Measurements from ENCODE around the gene ORAI3.

ORAI3 gene

DNA sequence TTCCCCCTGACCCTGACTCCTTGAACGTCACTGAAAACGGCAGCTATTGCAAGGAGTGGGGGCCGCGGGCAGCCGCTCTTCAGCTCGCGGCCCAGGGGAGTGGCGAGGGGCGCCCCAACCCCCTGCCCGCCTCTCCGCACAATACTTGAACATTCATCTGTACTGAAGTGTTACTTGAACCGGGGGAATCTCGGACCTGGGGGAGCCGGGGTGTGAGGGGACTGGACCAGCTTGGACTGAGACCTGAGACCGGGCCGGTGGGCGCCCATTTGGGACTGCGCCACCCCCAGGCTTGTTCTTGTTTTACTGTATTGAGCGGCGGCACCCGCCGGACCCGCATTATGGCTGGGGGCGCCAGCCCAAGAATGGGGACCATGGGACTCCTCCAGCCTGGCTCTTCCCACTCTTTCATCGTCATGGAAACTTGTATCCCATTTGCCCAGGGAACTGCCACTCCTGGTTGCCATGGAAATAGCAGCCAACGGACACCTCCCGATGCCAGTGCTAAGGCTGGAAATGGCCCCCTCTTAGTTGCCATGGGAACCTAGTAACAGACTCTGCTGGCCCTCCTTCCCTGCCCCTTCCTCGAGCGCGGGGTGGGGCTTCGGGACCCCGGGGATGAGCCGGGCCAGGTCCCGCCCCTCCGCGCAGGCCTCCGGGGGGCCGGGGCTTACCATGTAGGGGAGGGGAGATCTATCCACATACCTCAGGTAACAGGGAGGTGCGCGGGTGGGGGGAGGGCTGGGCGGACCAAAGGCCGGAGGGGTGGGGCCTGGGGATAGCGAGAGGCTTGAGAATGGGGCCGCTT lies 805 bp upstream of the ORAI3 start:
- peak; percentile 96 for DNase-seq

DNA sequence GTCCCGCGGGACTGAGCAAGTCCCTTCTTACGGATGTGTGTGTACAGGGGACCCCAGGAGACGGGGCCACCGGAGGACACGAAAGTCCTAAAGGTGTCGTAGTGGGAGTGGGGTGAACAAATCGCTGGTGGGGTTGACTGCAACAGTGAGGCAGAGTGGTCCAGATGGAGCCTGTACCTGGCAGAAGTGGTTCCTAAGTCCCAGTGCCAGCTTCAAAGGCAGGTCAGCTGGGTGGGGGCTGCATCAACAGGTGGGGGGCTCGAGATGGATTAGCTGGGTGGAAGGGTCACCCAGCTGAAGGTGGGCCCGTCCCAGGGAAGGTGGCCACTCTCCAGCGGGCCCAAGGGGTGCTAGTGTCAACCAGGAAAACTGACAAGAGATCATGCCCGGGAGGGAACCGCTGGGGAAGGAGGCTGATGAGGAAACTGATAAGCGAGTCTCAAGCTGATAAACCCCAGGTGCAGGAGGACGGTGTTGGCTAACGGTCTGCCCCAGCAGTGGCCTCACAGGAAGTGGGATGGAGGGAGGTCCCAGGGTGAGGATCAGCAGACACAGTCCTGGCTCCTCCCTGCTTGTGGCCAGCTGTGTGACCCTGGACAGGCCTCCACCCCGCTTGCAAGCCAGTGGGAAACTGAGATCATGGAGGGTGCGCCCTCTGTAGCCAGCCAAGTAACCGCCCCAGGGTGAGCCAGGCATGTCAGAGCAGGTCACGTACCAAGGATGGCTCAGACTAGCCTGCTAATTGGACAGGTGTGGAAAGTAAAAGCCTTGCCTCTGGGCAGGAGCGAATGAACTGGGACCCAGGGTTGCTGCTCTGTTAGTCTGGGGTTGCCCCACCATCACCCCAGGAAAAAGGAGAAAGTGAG lies 1.0 kb downstream of the ORAI3 start:
- peak; percentile 62 for DNase-seq

DNA sequence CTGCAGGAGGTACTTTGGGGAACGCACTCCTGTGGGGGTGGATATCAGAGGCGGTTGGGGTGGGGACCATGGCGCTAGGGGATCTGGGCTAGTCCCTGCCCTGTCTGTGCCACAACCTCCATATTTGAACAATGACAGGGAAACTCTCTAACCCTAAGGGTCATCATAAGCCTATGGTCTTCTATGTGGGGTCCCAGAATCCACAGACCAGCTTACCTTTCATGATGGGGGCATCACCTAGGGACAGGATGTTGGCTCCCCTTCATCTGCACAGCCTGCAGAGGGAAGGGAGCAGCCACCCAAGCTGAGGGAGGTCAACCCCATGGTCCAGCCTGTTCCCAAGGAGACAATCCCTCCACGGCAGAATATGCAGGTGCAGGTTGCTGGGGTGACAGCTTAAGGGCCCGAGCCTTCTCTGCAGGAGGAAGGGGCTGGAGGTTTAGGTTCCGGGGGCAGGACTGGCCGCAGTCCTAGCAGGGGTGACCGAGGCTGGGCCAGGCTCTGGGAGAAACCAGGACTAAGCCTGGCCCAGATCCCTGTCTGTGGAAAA lies 1.7 kb downstream of the ORAI3 start:
- no peak for DNase-seq

DNA sequence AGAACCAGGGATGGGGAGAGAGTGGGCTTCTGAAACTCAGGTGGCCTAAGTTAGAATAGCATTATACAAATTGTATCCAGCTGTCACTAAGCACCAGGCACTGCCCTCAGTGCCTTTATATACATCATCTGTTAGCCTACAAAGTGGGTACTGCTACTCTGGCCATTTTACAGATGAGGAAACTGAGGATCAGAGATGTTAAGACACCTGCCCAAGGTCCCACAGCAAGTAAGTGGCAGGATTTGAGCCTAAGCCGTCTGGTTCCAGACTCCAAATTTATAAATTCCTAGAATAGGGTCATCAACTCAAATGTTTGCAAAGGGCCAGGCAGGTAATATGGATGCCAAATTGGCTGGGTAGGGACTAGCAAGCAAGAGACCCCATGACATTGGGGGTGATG lies 2.3 kb downstream of the ORAI3 start:
- no peak for DNase-seq

DNA sequence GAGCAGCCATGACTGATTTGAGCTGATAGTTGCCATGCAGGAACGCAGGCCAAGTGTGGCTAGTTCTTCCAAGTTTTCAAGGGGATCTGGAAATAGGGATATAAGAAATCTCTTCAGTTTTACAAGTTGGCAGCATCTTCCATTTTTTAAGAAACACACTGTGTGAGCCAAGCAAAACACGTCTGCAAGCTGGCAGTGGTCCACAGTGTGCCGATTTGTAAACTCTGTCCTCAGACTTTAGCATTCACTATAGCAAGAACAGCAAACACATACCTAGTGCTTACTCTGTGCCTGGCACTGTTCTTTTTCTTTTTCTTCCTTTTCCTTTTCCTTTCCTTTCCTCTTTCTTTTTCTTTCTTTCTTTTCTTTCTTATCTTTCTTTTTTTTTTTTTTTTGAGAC lies 2.9 kb downstream of the ORAI3 start:
- no peak for DNase-seq

DNA sequence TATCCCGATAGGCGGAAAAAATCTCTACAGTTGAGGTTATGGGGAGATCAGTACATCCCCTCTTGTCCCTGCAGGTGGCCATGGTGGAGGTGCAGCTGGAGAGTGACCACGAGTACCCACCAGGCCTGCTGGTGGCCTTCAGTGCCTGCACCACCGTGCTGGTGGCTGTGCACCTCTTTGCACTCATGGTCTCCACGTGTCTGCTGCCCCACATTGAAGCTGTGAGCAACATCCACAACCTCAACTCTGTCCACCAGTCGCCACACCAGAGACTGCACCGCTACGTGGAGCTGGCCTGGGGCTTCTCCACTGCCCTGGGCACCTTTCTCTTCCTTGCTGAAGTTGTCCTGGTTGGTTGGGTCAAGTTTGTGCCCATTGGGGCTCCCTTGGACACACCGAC lies 4.2 kb downstream of the ORAI3 start:
- no peak for DNase-seq

DNA sequence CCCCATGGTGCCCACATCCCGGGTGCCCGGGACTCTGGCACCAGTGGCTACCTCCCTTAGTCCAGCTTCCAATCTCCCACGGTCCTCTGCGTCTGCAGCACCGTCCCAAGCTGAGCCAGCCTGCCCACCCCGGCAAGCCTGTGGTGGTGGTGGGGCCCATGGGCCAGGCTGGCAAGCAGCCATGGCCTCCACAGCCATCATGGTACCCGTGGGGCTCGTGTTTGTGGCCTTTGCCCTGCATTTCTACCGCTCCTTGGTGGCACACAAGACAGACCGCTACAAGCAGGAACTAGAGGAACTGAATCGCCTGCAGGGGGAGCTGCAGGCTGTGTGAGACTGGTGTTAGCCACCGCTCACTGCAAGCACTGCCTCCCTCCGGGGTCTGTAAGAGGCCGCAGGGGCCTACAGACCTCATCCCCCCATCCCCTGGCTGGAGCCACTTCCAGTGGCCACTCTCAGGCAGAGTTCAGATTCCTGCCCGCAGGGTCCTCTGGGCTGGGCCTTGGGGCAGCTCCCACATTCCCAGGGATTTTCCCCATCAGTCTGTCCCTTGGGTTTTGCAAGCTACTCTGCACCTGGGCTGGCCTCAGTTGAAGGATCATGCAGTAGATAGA lies 4.8 kb downstream of the ORAI3 start:
- peak; percentile 35 for DNase-seq

DNA sequence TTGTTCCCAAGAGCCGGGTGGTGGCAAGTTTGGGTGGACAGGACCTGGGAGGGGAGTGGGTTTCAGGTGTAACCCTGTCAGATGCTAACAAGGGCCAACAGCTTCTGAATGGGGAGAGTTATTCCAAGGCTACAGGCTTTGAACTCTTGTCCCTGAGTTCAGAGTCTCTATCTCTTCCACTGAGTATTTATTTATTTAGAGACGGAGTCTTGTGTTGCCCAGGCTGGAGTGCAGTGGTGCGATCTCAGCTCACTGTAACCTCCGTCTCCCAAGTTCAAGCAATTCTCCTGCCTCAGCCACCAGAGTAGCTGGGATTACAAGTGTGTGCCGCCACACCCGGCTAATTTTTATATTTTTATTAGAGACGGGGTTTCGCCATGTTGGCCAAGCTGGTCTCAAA lies 6.1 kb downstream of the ORAI3 start:
- DNase-seq: no peak

DNA sequence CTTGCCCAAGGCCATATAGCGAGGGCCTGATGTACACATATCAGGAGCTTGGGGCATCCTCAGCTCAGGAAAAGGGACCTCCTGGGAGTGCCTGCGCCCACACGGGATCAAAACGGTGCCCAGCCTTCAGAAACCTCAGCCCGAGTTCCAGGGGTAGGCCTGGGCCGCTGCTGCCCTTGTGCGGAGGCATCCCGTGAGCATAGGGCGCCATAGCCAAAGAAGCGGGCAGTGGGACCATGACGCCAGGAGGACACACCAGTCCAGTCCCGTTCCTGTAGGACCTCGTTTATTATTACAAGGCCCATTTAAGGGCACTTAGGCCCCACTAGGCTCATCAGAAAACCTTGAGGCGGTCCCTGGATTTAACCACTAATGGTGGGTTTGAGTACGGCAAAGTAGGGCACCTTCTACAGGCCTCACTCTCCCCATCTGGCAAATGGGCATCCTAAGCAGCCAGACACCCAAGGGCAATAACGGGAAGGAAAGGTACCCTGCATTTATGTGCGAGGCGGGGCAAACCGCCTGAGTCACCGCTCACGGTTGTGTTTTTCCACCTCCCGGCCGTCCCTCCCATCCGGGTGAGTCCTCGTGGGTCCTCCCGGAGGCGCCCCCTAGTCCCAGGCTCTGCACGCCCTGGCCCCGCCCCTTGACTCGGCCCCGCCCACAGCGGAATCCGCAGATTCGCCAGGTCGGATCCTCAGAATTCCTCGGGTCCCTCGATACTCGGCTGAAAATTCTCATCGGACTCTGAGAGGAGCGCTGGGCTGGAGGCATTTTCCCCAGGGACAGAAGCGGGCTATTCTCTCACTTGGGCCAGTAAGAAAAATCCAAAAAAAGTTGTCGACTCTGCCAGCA lies 8.0 kb downstream of the ORAI3 start:
- DNase-seq: peak; percentile 86

DNA sequence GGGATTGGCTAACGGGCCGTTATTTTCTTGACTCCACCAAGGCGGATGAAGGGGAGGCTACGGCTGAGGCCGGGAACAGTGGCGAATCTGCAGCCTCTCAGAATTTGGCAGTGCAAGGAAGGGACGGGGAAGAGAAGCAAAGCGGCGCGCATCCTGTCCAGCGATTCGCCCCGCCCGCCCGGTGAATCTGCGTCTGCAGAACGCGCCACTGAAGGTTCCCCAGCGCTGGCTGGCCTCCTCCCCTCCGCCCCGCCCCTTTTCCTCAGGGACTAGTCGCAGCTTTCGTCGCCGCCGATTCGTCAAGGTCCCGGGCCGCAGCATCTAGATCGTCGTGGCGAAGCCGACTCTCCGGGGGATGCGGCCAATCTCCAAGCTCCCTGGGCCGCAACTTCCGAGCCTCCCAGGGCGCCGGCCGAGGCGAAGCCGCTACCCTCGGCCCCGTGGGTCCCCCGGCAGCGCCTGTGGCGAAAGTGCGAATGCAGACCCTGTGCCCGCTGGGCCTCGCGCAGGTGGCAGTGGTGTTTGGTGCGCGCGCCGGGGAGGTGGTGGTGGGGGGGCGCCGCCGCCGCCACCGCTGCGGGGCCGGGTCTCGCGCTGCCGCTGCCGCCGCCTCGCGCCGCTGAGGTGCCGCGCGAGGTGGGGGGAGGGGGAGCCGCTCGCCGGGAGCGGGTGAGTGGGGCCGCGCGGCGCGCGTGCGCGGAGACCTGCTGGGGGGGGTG lies 8.7 kb downstream of the ORAI3 start, which contains the start of gene SETD1A:
TSS of gene SETD1A (plus strand) at position 299 of the 719 bp plus-strand sequence. CDS start 978 bp downstream, outside the sequence.
- peak; percentile 88 for DNase-seq

DNA sequence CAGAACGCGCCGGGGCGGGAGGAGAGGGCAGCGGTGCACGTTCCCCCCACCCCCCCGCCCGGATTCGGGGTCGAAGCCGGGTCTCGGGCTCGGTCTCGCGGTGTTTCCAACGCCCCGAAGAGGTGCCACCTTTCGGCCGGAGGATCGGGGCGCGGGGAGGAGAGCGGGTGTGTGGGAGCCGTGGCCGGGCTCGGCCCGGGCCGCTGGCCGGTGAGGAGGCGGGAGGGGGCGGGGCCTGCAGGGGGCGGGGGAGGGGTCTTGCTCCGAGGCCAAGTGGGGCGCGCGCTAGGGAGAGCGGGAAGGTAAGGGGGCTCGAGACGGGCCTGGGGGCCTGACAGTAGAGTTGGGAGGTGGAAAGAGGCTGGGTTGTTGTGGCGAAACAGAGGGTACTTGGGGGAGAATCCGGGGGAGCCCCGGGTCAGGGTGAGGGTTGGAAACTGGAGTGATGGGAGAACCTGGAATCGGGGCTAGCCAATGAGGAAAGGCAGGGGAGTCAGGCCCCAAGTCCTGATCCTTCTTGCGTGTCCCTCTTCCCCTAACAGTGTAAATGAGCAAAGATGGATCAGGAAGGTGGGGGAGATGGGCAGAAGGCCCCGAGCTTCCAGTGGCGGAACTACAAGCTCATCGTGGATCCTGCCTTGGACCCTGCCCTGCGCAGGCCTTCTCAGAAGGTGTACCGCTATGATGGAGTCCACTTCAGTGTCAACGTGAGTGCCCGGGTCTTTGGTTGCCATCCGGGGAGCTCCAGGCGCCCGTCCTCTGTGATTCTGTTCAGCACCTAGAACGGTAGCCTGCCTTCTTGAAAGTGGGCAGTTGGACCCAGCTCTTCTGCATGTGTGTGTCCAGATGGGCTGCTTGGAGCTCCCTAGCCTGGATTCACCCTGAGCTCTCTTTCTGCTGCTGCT lies 9.6 kb downstream of the ORAI3 start:
- peak; percentile 76 for DNase-seq

DNA sequence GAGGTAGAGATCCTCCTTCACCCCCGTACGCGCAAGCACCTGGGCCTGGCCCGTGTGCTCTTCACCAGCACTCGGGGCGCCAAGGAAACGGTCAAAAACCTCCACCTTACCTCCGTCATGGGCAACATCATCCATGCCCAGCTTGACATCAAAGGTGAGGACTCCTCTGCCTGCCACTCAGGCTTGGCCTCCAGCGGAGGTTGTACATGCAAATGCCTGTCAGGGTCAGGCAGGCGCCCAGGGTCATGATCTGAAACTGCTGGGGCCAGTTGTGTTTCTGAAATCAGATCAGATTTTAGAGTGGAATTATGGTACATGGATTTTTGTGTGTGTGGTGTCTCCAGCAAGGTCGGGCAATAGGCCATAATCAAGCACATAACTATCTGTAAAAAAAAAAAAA lies 12.5 kb downstream of the ORAI3 start:
- DNase-seq: no peak

DNA sequence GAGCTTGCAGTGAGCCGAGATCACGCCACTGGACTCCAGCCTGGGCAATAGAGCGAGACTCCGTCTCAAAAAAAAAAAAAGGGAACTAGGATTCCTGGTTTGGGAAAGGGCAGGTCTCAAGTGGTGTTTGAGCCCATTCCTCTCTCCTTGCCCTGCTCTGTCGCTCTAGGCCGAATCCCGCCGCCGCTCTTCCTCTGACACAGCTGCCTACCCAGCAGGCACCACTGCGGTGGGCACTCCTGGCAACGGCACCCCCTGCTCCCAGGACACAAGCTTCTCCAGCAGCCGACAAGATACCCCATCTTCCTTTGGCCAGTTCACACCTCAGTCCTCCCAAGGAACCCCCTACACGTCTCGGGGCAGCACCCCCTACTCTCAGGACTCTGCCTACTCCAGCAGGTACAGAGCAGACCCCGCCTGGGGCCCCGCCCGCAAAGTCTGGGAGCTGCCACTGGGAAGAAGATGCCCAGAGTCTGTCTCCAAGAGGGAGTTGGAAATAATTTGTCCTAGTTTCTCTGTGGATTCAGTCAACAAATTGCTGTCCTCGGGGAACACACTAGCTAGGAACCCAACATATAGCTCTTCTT lies 15.2 kb downstream of the ORAI3 start:
- no peak for DNase-seq

DNA sequence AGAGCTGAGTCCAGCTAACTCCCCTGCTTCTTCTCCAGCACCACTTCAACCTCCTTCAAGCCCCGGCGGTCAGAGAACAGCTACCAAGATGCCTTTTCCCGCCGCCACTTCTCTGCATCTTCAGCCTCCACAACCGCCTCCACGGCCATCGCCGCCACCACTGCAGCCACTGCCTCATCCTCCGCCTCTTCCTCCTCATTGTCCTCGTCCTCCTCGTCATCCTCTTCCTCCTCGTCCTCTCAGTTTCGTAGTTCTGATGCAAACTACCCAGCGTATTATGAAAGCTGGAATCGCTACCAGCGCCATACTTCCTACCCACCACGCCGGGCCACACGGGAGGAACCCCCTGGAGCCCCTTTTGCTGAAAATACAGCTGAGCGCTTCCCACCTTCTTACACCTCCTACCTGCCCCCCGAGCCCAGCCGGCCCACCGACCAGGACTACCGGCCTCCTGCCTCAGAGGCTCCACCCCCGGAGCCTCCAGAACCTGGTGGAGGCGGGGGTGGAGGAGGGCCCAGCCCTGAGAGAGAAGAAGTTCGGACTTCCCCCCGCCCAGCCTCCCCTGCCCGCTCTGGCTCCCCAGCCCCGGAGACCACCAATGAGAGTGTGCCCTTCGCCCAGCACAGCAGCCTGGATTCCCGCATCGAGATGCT lies 15.8 kb downstream of the ORAI3 start:
- DNase-seq: no peak

DNA sequence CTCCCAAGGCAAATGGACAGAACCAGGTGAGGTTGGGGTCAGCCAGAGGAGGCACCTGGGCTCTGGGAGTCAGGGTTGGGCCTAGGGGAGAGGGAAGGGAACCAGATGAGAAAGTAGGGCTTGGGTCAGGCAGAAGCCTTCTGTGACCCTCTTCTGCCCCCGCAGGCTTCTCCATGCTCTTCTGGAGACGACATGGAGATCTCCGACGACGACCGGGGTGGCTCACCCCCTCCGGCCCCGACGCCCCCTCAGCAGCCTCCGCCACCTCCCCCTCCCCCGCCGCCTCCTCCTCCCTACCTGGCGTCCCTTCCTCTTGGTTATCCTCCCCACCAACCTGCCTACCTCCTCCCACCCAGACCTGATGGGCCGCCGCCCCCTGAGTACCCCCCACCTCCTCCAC lies 16.6 kb downstream of the ORAI3 start:
- no peak for DNase-seq

DNA sequence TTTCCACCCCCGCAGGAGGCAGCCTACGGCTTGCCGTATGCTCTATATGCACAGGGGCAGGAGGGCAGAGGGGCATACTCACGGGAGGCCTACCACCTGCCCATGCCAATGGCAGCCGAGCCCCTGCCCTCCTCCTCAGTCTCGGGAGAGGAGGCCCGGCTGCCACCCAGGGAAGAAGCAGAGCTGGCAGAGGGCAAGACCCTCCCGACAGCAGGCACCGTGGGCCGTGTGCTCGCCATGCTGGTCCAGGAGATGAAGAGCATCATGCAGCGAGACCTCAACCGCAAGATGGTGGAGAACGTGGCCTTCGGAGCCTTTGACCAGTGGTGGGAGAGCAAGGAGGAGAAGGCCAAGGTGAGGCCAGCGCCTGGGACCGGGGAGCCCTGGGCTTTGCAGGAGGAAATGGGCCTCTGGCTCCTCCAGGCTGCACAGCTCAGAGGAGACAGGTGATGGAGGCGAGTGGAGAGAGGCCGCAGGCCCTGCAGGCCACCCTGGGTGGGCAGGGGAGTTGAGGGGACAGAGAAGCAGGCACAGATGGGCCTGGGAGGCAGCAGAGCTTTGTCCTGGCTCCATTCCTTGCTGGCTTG lies 17.3 kb downstream of the ORAI3 start:
- DNase-seq: no peak

DNA sequence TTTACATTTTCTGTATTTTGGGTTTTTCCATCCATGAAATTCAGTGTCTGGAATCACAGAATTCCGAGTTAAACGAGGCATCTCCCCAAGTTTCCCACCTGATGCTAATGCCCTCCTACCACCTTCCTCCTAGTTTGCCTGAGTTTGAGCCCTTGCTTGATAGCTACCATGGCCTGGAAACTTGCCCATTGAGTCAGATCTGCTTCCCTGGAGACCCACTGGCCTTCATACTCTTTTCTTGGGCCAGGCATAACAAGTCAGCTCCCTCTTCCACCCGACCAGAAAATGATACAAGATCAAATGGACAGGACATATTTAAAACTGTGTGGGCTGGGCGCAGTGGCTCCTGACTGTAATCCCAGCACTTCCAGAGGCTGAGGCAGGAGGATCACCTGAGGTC lies 18.9 kb downstream of the ORAI3 start:
- no peak for DNase-seq

DNA sequence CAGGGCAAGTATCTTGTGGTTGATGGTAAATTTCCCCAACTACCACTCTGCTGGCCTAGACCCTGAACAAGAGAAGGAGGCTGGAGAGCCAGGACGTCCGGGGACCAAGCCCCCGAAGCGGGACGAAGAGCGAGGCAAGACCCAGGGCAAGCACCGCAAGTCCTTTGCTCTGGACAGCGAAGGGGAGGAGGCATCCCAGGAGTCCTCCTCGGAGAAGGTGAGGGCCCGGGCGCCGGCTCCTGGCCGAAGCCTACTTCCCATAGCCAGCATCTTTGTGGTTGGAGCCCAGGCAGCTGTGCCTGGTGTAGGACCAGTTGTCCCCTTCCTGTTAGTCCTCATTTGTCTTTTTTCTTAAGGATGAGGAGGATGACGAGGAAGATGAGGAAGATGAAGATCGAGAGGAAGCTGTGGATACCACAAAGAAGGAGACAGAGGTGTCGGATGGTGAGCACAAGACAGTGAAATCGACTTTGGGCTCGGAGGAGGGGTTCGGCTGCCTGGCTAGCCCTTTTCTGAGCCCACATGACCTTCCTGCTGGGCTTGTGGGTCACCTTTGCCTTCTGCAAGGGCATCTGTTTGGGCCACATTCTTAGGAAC lies 20.5 kb downstream of the ORAI3 start:
- no peak for DNase-seq

DNA sequence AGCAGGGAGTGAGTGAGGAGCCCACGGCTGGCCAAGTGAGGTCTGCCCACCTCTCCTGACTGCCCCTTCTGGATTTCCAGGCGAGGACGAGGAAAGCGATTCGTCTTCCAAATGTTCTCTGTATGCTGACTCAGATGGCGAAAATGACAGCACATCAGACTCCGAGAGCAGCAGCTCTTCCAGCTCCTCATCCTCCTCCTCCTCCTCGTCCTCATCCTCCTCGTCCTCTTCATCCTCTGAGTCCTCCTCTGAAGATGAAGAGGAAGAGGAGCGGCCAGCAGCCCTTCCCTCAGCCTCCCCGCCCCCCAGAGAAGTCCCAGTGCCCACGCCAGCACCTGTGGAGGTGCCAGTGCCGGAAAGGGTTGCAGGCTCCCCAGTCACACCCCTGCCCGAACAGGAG lies 22.4 kb downstream of the ORAI3 start:
- DNase-seq: no peak

All from T1000 (cell line).